ENCODE results near the gene PCDH8. TPM values are rescaled to one million over a fixed set of nuclear protein-coding genes. Genes with fewer than 3 reads are reported as not detected.

PCDH8 gene
- total RNA-seq, 1 donor = not detected

- TF ChIP-seq CTCF (IDR thresholded peaks at IDR 0.05; ENCODE audit: insufficient read depth, low read depth, low read length) = no peak
- H3K4me3 ChIP-seq (ENCODE audit: low read depth, low read length) = no peak overlapping the region
- DNase-seq (ENCODE audit: low read depth) = no peak
Measured at GRCh38 chr13:52887165-52887564, 38.7 kb upstream of the PCDH8 start.

DNA sequence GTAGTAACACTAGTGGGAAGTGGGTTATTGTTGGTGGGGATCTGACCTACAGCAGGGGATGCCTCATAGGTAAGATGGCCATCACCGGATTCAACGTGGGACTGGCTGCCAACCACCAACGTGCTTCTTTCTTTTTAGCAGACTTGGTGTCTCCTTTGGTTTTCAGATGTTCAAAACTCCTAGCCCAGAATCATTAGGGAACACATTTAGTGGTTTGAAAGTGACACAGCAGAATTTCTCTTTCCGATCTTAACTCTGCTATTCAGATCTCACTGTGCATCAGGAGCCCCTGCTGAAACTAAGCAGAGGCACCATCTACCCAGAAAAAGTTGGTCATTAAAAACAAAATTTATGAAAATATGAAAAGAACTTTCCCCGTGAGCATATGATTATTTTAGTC is 36.7 kb upstream of the PCDH8 start:
- H3K4me3 ChIP-seq (ENCODE audit: low read depth, low read length) = no peak overlapping the region
- no peak for TF ChIP-seq CTCF (IDR thresholded peaks at IDR 0.05; ENCODE audit: insufficient read depth, low read depth, low read length)
- DNase-seq (ENCODE audit: low read depth) = no peak

DNA sequence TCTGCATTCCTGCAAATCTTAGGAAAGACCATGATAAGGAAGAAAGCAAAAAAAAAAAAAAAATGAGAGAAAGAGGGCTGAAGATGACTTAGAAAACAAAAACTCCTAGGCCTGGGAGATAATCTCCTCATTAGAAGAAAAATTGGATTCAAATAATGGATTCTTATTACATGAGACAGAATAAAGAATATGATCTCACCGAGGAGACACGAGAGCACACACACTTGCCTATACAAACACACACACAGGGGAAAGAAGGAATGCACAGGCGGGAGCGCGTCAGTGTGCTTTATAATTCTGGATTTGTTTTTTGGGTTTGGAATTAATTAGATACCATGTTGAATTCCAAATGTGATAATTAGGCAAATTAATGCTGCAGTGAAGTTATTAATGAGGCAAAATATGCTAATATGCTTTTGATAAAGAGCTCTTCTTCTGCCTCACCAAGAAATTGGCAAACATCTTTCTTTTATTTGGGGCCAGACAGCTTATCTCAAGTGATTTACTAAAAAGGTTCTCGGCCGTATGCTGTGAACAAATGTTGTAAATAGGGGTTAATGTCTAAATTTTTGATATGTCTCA is 36.1 kb upstream of the PCDH8 start:
- H3K4me3 ChIP-seq (ENCODE audit: low read depth, low read length) = no peak overlapping the region
- no peak for DNase-seq (ENCODE audit: low read depth)
- TF ChIP-seq CTCF (IDR thresholded peaks at IDR 0.05; ENCODE audit: insufficient read depth, low read depth, low read length) = no peak

DNA sequence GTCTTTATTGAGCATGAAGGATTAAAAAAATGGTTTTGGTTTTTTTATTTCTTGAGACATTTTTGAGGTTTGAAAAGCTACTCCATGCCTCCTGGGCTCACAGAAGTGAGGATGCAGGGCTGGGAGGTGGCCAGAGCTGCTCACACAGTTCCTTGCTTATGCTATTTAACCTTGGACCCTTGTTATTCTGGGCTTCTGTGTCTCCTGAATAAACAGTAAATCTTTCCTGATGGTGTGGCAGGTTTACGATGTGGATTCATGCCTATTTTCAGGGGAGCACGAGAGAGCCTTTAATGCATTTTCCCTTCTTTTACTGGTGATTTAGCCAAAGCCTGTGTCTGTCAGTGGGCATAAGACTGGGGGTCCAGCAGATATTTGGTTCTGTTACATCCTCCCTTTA is 34.3 kb upstream of the PCDH8 start:
- H3K4me3 ChIP-seq (ENCODE audit: low read depth, low read length) = no peak overlapping the region
- DNase-seq (ENCODE audit: low read depth) = no peak
- no peak for TF ChIP-seq CTCF (IDR thresholded peaks at IDR 0.05; ENCODE audit: insufficient read depth, low read depth, low read length)

GRCh38 chr13:52879950-52880741 is 31.7 kb upstream of the PCDH8 start:
- TF ChIP-seq CTCF (IDR thresholded peaks at IDR 0.05; ENCODE audit: insufficient read depth, low read depth, low read length) = no peak
- no peak overlapping the region for H3K4me3 ChIP-seq (ENCODE audit: low read depth, low read length)
- DNase-seq (ENCODE audit: low read depth) = no peak

- no peak overlapping the region for H3K4me3 ChIP-seq (ENCODE audit: low read depth, low read length)
- DNase-seq (ENCODE audit: low read depth) = no peak
- no peak for TF ChIP-seq CTCF (IDR thresholded peaks at IDR 0.05; ENCODE audit: insufficient read depth, low read depth, low read length)
Measured at GRCh38 chr13:52878831-52879230, 30.4 kb upstream of the PCDH8 start.

All from fibroblast of villous mesenchyme (primary cell).